HG02642 (cell line): Measurements from ENCODE around the gene RNF187.

Source experiments
- ATAC-seq: cut with Tn5 transposase; IDR thresholded peaks from one replicate; pipeline ENCODE4 v1.9.1; 2021; ENCODE audit warnings: mild to moderate bottlenecking; ENCODE audit not compliant: unreplicated experiment, poor library complexity

Gene RNF187

DNA sequence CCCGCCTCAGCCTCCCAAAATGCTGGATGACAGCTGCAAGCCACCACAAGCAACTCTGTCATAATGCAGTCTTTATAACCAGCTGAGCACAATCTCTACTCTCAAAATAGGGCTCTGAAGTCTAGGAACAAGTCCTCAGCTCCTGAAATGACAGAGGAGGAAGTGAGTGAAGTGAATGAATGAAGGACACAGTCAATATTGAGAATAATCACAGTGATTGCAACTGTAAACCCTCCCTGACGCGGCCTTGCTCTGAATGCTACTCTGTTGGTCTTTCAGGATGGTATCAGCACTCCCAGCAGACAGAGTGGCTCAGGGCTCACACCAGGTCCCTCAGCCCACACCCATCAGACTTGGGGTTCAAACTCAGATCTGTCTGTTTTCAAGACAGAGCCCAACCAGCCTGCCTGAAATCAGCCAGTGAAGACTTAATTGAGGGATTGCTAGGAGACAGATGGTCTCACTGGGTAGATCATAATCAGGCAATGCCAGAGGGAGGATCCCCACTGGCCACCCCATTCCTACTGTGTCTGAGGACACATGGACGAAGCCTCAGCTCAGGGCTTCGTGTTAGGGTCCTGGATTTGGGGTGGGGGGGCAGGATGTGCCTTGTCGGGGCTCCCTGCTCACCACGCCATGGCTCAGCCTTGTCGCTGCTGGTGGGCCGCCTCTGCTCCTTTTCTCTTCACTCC lies 20.9 kb downstream of the RNF187 start:
- ATAC-seq = no peak

DNA sequence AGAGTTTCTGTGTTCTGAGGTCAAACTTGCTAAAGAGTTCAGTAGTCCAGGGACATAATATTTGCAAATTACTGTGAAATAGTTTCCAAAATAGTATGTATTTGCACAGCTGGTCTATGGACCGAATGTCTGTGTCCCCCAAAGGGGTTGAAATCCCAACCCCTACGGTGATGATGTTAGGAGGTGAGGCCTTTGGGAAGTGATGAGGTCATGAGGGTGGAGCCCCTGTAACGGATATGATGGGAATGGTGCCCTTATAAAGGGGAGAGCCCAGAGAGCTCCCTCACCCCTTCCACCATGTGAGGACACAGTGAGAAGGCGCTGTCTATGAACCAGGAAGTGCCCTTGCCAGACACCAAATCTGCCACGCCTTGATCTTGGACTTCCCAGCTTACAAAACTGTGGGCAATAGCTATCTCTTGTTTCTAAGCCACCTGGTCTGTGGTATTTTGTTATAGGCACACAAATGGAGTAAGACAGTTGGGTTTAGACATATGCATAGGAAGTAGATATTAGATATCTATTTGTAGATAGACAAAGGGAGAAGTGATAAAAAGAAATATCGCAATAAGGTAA lies 21.7 kb downstream of the RNF187 start:
- no peak for ATAC-seq

DNA sequence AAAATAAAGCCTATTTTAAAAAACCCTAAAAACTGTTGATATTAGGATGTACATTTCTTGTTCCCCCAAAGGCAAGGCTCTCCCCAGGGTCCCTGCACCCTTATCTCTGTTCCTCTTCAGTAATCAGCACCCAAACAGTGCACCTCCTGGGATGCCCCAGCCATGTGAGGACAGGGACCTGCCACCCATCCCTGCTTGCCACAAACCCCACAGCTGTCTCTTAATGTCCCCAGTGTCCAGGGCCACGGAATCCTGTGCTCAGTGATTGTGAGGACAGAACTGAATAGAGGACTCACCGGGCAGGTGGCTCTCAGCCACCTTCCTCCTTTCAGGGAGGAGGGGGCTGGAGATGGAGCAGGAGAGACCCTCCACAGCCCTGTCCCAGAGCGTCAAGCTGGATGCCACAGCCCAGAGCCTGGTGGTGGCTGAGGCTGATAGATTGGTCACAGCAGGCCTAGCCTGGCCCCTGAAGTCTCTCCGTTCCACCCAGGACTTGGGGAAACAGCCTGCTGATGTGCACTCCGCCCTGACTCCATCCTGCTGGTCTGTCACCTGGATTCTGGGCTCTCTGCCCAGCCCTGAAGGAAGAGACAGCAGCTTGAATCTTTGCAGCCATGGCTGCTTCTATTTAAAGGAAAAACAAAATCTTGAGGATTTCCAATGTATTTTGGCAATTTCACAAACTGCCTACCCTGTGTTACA lies 23.1 kb downstream of the RNF187 start:
- no peak for ATAC-seq

DNA sequence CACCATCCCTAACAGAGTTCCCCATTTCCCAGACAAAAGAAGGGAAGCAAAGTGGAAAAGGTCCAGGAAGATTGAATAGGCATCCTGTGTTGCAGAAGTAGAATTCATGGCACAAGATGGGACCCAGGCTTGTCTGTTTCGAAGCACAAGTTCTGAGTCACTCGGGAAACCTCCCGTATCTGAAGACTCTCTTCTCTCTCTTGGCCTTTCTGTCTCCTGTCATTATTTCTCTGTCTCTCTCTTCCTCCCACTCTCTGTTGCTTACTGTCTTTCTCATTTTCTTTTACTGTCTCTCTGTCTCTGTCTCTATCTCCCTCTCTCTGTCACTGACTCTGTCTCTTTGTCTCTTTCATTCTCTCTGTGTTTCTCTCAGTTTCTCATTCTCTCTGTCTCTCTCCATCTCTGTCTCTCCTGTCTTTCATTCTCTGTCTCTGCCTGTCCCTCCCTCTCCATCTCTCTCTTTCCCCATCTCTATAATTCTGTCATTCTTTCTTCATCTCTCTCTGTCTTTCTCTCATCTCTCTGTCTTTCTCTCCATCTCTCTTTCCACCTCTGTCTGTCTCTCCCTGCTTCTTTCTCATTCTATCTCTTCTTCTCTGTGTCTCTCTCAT lies 23.7 kb downstream of the RNF187 start:
- ATAC-seq = no peak

DNA sequence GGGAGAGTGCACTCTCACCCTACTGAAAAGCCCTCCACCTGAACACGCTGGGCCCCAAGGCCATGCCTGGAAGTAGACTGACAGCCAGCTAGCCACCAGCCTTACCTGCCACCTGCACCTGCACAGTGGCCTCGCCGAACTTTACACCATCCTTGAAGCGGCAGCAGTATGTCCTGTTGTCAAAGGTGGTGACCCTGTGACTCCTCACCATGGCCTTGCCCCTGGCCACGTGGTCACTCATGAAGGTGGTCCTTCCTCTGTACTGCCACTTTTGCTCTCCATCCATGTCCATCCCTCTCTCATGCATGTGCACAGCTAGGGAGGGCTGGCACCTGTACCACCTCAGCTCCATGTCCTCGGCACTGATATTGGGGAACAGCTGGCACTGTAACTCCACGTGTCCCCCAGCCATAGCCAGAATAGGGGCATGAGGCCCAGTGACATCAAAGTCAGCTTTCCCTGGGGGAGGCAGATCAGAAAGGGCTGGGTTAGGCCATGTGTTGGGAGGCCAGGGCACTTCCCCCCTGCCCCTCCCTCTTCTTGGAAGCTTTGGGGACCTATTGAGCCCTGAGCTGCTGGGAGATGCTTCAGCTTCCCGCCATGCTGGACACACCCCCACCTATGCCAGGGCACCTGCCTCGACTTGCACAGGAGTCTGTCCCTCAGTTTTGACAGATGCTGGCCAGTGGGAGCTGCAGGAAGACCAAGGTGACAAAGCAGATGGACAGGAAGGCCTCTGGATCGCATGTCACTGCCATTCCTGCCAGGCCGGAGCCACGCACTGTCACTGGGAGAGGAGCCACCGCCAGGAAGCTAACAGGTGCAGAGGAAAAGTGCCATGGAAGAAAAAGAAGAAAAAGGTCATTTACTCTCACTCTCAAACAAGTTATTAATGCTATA lies 24.6 kb downstream of the RNF187 start:
- no peak for ATAC-seq

DNA sequence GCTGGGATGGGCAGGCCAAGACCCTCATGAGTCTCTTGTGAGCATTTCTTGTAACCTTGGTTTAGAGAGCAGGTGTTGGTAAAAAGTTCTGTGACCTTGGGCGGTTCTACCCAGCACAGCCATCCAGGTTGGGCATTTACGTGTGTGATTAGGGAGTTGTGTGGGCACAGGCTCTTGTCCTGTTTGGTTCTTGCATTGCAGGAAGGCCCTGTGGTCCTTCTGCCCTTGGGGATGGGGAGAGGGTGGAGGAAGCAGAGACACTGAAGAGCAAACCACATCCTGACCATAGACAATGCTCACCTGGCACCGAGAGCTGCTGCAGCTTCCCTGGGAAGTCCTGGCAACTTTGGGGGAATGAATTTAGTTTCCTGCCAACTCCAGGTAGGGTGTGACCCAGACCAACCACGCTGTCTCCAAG lies 25.6 kb downstream of the RNF187 start:
- no peak for ATAC-seq

DNA sequence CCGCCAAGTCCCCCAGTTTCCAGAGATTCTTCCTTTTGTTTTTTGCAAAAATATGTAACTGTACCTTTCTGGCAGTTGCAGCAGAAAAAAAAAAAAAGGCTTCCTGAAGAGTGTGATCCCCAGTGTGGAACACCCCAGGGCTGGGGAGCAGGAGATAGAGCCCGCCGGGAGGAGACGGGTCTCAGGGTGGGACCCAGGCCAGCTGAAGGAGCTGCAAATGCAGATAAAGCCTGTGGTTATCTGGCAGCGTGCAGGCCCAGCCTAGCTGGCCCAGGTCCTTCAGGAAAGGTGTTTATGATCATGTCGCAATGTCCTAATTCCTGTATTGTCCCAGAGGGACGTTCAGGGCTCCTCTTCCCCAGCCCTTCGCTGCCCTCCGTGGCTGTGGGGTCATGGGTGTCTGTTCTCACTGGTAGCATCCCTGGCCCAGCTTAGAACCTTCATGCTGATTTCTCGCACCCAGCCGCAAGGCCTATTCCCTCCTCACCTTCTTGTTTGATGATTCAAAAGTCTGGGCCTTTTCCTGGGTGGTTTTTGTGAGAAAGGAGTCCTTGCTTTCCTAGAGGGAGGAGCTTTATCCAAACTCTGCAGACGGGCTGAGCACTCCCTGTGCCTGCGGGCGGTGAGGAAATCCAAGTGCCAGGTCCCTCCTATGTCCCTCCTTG lies 26.2 kb downstream of the RNF187 start:
- no peak for ATAC-seq

DNA sequence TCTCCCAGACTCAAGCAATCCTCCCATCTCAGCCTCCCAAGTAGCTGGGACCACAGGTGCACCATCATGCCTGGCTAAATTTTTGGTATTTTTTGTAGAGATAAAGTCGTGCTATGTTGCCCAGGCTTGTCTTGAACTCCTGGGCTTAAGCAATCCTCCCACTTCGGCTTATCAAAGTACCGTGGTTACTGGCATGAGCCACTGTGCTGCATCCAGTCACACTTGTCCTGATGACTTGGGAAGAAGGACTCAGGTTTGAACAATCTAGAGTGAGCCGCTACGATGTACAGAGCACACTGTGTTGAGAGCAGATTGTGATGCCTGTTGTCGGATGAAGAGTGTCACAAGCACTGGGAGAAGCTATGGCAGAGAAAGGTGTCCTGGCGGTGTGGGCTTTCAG lies 27.2 kb downstream of the RNF187 start:
- ATAC-seq = no peak

DNA sequence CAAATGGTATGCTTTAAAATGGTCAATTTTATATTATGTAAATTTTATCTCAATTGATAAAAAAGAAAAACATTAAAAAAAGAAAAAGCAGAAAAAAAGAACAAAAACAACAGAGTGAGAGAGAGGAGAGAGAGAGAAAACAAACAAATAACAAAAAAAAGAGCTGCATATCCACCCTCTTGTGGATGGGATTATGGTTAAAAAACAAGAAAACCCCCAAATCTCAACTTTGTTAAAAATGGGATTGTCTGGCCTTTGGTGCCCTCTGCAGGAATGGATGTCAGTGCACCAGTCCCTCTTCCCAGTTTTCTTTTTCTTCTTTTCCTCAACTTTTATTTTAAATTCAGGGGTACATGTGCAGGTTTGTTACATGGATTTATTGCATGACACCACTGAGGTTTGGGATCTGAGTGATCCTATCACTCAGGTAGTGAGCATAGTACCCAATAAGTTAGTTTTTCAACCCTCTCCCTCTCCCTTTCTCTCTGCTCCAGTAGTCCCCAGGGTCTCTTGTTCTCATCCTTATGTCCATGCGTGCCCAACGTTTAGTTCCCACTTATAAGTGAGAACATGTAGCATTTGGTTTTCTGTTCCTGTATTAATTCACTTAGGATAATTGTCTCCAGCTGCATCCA lies 28.1 kb downstream of the RNF187 start:
- no peak for ATAC-seq

DNA sequence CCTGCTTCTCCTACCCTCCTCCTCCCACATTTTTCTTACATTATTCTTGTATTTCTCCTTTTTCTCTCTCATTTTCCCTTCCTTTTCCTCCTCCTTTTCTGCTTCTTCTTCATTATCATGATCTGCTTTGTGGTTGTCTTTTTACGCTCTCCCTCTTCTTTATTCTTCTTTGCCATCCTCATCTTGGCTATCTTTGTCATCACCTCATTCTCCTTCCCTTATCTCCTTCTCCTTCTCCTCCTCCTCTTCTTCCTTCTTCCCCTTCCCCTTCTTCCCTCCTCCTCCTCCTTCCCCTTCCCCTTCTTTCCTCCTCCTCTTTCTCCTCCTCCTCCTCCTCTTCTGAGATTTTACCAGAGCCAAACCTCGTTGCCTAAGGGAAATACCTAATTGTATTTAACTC lies 30.5 kb downstream of the RNF187 start:
- ATAC-seq = no peak

DNA sequence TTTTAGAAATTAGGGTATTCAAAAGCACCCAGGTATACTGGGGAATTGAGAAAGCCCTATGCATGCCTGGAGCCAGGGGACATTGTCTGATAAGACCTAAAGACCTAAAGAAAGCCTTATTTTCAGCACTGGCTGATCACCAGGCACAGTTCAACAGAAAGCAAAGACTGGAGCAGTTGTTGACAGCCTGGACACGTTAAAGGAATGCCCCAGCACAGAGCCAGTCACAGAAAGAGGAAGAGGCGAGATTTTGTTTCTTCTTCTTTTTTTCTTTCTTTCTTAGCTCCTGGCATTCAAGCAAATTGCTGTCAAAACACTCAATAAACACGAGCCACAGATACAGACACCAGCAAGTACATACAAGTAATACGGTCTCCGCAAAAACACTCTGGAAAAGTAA lies 40.4 kb downstream of the RNF187 start:
- no peak for ATAC-seq

DNA sequence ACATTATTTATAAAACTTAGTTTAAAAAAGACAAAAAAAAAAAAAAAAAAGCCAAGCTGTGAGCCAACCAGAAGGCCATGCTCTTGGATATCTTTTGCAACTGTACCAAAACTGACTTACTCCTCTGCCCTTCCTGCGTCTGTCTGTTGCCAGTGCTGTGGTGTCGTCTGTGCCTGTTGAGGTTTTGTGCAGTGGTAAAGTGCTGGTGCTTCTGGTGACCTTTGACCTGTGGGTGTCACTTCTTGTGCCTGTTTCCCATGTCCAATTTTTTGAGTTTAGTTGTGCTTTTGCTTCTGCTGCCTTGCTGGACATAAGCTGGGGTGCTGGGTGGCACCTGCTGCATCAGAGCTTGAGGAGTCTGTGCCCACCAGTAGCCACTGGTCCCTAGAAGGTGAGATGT lies 41.4 kb downstream of the RNF187 start:
- no peak for ATAC-seq

DNA sequence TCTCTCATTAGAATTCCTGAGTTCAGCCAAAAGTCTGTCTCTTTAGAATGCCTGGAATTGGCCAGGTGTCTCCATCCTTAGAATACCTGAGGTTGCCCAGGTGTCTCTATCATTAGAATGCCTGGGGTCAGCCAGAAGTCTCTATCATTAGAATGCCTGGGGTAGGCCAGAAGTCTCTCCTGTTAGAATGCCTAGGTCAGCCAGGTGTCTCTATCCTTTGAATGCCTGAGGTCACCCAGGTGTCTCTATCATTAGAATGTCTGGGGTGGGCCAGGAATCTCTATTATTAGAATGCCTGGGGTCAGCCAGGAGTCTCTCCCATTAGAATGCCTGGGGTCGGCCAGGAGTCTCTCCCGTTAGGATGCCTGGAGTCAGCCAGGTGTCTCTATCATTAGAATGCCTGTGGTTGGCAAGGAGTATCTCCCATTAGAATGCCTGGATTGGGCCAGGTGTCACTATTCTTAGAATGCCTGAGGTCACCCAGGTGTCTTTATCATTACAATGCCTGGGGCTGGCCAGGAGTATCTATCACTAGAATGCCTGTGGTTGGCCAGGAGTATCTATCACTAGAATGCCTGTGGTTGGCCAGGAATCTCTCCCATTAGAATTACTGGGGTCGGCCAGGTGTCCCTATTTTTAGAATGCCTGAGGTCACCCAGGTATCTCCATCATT lies 43.0 kb downstream of the RNF187 start:
- no peak for ATAC-seq

DNA sequence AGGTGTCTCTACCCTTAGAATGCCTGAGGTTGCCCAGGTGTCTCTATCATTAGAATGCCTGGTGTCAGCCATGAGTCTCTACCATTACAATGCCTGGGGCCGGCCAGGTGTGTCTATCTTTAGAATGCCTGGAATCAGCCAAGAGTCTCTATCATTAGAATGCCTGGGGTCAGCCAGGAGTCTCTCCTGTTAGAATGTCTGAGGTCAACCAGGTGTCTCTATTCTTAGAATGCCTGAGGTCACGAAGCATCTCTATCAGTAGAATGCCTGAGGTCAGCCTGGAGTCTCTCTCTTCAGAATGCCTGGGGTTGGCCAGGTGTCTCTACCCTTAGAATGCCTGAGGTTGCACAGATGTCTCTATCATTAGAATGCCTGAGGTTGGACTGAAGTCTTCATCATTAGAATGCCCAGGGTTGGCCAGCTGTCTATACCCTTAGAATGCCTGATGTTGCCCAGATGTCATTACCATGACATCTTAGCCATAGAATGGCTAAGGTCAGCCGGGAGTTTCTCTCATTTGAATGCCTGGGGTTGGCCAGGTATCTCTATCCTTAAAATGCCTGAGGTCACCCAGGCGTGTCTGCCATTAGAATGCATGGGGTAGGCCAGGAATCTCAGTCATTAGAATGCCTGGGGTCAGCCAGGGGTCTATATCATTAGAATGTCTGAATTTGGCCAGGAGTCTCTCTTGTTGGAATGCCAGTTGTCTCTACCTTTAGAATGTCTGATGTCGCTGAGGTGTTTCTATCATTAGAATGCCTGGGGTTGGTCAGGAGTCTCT lies 44.0 kb downstream of the RNF187 start:
- no peak for ATAC-seq

DNA sequence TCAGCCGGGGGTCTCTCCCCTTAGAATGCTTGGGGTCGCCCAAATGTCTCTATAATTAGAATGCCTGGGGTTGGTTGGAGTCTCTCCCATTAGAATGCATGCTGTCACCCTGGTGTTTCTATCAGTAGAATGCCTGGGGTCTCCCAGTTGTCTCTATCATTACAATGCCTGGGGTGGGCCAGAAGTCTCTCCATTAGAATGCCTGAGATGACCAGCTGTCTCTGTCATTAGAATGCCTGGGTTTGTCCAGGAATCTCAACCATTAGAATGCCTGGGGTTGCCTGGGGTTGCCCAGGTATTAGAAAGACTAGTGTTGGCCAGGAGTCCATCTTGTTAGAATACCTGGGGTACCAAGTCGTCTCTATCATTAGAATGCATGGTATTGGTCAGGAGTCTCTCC lies 51.6 kb downstream of the RNF187 start:
- no peak for ATAC-seq

DNA sequence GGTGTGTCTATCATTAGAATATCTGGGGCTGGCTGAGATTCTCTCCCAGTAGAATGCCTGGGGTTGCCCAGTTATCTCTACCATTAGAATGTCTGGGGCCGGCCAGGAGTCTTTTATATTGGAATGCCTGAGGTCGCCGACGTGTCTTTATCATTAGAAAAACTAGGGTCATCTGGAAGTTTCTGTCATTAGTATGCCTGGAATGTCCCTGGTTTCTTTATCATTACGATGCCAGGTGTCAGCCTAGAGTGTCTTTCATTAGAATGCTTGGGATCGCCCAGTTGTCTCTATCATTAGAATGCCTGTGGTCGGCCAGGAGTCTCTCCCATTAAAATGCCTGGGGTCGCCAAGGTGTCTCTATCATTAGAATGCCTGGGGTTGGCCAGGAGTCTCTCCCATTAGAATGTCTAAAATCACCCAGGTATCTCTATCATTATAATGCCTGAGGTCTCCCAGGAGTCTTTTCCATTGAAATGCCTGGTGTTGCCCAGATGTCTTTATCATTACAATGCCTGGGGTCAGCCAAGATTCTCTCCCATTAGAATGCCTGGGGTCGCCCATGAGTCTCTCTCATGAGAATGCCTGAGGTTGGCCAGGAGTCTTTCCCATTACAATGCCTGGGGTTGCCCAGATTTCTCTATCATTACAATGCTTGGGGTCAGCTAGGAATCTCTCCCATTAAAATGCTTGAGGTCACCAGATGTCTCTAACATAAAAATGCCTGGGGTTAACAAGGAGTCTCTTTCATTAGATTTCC lies 53.2 kb downstream of the RNF187 start:
- ATAC-seq = no peak

DNA sequence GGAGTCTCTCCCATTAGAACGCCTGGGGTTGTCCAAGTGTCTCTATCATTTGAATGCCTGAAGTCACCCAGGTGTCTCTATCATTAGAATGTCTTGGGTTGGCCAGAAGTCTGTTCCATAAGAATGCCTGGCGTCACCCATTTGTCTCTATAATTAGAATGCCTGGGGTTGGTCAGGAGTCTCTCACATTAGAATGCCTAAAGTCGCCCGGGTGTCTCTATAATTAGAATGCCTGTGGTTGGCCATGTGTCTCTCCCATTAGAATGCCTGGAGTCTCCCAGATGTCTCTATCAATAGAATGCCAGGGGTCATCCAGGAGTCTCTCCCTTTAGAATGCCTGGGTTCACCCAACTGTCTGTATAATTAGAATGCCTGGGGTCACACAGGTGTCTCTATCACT lies 54.5 kb downstream of the RNF187 start:
- ATAC-seq = no peak
